ENCODE data around the gene KRT15.
A peak's percentile ranks its signal among the peaks of the same experiment; 100 is the strongest.

The KRT15 gene

DNA sequence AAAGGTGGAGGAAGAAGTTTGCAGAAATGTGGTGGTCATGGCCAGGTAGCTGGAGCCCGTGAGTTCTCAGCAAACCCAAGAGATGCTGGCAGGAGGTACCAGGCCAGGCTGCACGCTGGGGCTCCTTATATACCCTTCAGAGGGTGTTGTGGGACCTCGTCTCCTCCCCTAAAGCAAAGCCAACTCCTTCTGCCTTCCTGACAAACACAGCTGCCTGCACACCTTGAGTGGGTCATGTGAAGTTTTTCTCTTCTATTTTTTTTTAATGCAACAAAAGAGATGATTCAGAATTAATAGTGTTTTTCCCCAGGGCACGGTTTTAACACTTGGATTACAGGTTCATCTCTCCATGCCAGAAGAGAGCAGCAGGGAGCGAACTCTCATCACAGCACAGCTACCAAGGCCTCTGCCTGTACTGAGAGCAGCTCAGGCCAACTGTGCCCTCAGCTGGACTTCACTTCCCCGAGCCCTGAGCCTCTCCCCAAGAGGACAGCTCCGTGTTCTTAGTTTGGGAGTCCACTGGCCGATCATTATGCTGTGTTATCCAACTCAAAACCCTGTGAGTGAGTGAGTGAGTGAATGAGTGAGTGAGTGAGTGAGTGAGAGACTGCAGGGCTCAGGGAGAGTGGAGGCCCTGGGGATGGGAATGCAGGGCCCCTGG is at the start of gene KRT15:
TSS of gene KRT15 (minus strand) at position 102 of the 661 bp plus-strand sequence. CDS start at position 39, 63 bp downstream.
- no peak for DNase-seq (ENCODE audit: extremely low read depth in 1 of 2, low read depth in 1 of 2)

DNA sequence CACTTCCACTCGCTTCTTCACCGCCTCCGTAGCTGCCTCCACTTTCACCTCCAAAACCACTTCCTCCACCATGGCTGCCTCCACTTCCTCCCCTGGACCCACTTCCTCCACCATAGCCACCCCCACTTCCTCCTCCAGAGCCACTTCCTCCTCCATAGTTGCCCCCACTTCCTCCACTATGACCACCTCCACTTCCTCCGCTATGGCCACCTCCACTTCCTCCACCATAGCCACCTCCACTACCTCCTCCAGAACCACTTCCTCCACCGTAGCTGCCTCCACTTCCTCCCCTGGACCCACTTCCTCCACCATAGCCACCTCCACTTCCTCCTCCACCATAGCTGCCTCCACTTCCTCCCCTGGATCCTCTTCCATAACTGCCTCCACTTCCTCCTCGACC is 48.6 kb upstream of the KRT15 start:
- no peak for DNase-seq (ENCODE audit: extremely low read depth in 1 of 2, low read depth in 1 of 2)

DNA sequence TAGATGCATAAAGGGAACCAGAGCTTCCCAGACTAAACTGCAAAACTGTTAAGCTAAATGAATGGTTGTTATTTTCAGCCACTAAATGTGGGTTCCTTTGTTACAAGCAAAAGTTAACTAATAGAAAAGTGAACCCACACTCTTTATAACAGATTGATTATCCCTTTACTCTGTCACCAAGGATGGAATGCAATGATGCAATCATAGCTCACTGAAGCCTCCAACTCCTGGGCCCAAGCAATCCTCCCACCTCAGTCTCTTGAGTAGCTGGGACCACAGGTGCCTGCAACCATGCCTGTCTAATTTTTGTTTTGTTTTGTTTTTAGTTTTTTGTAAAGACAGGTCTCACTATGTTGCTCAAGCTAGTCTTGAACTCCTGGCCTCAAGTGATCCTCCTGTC is 46.6 kb upstream of the KRT15 start:
- DNase-seq (ENCODE audit: extremely low read depth in 1 of 2, low read depth in 1 of 2) = no peak

DNA sequence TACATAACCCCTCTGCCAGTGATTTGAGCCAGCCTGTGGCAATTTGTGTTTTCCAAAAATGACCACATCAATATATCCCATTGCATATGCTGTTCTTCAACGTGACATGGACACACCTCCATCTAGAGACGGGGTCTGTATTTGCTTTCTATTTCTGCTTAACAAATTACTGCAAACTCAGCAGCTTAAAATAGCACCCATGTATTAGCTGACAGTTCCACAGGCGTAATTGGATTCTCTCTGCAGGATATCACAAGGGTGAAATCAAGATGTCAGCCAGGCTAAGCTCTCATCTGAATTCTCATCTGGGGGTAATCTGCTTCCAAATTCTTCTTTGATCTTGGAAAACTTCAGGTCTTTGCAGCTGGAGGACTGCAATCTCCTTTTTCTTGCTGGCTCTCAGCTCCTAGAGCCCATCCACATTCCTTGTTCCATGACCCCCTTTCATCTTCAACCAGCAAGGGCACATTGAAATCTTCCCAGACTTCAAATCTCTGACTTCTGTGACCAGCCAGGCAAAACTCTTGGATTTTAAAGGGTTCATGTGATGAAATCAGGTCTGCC is 45.0 kb upstream of the KRT15 start:
- no peak for DNase-seq (ENCODE audit: extremely low read depth in 1 of 2, low read depth in 1 of 2)

DNA sequence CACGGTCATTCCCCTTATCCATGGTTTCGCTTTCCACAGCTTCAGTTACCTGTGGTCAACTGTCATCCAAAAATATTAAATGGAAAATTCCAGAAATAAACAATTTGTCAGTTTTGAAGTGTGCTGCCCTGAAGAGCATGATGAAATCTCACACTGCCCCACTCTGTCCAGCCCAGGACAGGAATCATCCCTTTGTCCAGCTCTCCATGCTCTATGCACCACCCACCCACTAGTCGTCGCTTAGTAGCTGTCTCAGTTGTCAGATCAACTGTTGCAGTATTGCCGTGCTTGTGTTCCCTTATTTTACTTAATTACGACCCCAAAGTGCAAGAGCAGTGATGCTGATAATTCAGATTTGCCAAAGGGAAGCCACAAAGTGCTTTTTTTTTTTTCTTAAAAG is 42.9 kb upstream of the KRT15 start:
- DNase-seq (ENCODE audit: extremely low read depth in 1 of 2, low read depth in 1 of 2) = no peak

DNA sequence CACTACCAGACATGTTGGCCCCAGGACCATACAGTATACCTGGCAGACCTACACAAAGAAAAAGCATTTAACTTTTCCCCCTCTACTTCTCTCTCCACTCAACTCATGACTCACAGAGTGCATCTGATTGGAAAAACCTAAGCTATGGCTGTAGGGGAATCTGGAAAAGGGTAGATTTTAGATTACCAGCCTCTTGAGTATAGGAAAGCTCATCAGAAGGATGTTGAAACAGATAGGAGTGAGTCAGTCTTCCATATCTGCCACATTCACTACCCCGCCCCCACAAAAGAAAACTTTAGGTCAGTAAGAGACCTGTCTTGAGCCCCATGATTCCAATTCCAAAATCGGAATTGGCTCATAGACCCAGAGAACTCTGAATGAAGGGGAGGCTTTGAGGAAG is 40.9 kb upstream of the KRT15 start:
- no peak for DNase-seq (ENCODE audit: extremely low read depth in 1 of 2, low read depth in 1 of 2)

DNA sequence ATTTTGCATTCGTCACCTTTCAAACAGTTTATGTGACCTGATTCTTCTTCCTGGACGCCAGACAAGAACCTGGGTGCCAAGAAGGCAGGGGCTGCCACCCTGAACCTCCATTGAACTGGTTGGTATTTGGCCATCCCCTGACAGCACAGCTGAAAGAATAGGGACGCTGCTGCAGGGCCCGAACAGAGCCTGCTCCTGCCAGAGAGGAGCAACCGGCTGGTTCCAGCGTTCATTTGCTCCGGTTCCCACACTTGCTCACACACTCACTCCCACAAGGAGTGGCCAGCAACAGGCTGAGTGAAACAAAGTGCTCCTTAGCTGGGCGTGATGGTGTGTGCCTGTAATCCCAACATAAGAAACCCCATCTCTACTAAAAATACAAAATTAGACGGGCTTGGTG is 38.2 kb upstream of the KRT15 start:
- no peak for DNase-seq (ENCODE audit: extremely low read depth in 1 of 2, low read depth in 1 of 2)

DNA sequence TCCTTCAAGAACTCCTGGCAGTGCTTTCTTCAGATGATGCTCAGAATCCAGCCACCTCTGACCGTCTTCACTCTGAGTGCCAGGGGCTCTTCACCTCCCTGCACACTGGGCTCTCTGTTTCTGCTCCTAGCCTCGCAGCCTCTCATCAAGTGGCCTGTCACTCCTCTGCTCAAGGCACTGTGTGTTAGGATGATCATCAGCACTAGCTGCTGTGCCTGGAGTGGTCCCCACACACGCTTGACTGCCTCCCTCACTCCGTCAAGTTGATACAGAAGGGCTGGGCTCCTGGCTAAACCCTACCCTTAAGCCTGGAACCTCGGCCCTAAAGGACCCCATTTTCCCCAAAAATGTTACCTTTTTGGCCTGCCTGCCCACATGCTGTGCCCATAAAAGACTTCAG is 37.6 kb upstream of the KRT15 start:
- DNase-seq (ENCODE audit: extremely low read depth in 1 of 2, low read depth in 1 of 2) = no peak

DNA sequence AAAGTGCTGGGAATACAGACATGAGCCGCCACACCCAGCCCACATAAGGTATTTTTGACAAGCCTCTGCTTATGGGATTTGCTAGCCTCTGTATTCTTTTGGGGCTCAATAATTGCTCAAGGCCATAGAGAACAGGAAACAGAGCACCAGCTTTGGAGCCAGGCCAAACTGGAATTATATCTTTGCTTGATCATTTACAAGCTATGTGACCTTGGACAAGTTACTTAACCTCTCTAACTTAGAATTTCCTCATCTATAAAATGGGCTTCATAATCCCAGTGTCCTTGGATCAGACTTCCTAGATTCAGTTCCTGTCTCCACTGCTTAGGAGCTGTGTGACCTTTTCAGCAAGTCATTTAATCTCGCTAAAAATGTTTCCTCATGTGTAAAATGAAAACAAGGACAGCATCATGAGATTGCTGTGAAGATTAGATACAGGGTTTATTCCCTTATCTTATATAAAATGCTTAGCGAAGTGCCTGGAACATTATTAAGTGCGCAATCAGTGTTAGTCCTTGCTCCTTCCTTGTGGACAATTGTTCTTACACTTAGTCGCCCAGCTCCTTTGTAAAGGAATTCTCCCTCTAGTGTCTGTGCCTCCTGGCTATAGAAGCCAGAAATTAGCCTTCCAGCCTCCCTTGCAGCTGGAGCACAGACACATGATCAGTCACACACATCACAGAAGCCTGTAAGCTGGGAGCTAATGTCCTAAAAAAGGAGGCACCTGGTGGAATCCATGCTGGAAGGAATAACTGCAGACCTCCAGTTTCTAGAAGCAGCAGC is 36.6 kb upstream of the KRT15 start:
- DNase-seq (ENCODE audit: extremely low read depth in 1 of 2, low read depth in 1 of 2) = no peak

DNA sequence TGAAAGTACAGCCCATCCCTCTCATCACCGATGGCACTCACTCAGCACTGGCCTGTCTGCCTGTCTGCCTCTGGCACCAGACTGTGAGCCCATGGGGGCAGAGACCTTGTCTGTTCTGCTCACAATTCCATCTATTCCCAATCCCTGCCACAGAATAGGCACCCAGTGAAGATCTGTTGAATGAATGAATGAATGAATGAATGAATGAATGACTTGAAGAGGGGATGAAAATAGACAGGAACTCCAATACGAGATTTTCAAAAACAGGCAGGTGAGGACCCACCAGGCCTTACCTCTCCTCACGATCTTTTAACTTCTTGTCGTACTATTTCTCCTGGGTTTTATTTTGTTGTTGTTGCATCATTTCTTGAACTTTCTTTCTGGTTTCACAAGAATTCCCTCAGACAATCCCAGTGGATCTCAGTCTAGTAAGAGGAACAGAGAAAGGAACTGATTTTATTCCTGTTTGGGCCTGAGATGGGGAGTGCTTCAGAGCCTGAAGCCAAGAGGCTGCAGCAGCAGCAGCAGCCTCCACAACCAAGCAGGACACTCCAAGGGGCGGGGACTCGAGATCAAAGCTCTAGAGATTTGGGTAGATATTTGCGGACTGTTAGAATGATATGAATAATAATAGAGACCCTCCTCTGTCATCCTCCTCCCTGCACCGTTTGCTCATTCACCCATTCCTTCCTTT is 35.4 kb upstream of the KRT15 start:
- DNase-seq (ENCODE audit: extremely low read depth in 1 of 2, low read depth in 1 of 2) = no peak

DNA sequence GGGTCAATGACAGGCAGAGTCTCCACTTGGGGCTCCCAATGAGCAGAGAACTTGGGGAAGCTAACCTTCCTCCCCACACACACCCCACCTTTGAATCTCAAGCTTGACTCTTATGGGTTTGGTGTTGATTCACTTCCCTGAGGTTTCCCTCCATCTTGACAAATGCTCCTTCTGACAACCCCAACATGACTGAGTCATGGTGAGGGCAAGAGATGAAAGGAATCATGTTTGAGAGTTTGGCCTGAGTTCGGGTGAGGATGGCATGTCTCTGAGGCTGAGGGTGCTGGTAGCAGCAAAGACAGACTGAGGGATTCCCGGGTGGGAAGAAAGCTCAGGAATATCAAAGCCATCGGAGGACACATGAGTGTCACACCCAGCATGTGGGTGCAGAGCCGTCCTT is 34.5 kb upstream of the KRT15 start:
- DNase-seq (ENCODE audit: extremely low read depth in 1 of 2, low read depth in 1 of 2) = no peak

DNA sequence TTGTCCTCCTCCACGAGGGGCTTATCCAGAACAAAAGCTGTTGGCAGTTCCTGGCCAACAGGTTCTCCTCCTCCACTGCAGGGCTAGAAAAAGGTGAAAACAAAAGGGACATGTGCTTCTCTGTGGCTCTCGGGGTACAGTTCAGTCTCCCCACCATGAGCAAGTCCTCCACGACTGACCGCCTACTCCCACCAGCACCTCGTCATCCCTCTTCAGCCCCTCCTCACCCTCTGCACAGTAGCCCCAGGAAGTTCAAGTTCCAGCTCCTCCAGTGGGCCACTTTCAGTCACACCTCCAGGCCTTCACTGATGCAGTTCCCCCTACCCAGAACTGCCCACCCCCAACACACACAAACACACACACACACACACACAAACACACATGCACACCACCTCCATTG is 33.8 kb upstream of the KRT15 start:
- DNase-seq (ENCODE audit: extremely low read depth in 1 of 2, low read depth in 1 of 2) = no peak

DNA sequence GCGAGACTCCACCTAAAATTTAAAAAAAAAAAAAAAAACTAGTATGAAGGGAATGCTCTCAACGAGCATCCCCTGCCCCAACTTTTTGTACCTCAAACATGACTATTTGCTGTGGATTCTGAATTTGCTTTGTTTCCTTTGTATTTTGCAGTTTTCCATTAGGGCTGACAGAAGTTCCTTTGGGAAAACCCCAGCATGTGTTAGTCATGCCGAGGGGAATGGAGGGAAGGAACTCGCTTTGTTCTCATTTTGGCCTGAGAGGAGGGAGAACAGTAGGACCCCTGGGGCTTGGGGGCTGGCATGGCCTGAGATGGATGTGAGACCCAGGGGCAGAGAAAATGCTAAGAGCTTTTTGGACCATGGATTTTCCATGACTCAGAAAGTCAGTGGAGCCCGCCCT is 32.7 kb upstream of the KRT15 start:
- no peak for DNase-seq (ENCODE audit: extremely low read depth in 1 of 2, low read depth in 1 of 2)

DNA sequence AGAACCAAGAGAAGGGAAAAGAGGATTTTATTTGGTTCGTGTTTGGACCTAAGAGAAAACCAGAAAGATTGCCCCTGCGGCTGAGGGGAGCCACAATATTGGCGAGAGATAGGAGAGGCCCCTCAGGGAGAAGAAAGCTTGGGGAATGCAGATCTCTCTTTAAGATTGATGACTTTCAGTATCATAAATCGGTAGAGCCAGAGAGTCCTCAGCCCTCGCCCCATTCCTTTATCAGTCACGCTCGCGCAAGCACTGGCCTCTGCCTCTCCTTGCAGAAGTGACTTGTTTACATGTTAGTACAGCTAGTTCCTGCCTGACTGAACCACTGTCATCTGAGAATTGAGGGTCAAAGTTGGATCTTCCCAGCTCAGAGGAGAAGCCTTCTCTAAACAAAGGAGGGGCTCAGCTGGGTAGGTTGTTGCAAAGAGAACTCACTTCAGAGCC is 30.9 kb upstream of the KRT15 start:
- no peak for DNase-seq (ENCODE audit: extremely low read depth in 1 of 2, low read depth in 1 of 2)

DNA sequence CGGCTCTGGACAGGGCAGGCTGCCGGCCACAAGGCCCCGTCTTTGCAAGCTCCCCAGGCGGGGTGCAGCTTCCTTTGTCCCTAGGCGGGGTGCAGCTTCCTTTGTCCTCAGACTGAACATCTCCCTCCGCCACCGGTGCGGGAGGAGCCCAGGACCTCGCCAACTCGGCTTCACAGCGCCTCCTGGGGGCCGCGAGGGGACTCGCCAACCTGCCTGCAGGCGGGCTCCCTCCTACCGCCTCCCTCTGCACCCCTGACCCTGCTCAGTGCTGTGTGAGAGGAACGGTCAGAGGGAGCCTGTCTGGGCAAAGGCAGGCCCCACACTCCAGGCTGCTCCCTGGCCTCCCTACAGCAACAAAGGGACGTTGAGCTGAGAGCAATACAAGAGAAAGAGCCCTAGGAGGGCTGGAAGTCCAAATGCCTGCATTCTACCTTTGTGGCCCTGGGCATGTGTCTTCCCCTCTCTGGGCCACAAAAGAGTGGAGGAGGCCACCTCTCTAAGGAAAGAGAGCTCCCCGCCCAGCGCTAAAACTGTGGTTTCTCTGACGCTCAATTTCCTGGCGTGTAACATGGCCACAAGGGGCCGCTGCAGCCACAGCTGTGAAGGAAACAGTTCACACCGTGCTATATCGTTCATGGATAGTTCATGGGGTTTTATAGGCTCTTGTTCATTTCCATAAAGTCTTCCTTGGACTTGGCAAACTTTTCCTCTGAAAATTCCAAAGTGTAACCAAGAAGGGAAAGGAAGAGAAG is 30.3 kb upstream of the KRT15 start:
- peak; percentile 40 to 73 for DNase-seq (ENCODE audit: extremely low read depth in 1 of 2, low read depth in 1 of 2)

DNA sequence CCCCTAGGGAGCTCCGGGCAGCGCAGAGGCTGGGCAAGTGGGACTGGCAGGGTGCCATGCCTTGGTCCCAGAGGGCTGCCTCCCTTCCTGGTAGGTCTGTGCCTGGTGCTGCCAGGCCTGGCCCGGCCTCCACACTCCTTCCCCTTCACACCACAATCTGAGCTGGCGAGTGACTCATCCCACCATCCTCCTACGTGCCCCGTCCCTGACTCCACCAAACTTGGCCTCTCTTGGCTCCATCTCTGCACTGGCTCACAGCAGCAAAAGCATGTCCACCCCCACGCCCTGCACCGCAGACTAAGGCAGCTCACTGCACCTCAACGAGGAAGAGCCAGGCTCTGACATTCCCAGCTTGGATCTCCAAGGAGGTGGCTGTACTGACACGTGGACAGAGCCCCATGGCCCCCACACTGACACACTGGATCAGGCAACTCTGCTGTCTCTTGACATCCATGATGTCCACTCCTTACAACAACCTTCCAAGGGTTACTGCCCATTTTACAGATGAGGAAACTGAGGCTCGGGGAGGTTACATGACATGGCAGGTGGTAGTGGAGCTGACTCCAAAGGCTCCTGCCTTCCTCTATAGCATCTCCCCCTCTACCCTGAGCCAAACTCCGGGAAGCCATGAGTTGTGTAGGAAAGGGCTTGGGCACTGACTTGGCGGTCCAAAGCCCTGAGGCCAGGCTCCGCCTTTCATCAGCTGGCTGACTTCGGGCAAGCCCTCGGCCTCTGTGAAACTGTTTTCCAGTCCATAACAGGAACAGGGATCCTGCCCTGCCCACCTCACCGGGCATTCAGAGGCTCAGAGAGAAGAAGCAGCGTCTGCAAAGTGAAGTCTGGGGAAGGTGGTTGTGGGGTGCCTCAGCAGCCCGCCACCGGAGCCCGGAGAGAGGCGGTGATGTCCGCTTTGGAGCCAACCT is 29.5 kb upstream of the KRT15 start:
- peak; percentile 37 to 85 for DNase-seq (ENCODE audit: extremely low read depth in 1 of 2, low read depth in 1 of 2)

DNA sequence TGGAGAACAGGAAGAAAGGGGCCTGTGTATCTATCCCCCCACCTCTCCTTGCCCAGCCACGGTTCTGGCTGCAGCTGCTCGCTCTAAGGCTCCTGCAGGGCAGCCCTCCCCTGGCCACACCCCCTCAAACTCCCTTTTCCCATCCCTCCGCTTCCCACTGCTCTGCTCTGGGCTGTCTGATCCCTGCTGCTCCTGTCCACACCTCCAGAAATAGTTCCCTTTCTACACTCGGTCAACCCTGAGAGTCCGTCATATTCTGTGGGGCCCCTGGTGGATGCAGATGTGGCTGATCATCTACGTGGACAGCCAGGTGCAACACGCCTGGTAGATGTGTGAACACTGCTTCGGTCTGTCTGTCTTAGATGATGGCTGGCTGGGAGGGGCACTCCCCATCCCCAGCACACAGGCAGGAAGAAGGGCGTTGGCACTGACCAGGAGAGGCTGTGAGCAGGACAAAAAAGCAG is 28.7 kb upstream of the KRT15 start:
- DNase-seq (ENCODE audit: extremely low read depth in 1 of 2, low read depth in 1 of 2) = no peak

DNA sequence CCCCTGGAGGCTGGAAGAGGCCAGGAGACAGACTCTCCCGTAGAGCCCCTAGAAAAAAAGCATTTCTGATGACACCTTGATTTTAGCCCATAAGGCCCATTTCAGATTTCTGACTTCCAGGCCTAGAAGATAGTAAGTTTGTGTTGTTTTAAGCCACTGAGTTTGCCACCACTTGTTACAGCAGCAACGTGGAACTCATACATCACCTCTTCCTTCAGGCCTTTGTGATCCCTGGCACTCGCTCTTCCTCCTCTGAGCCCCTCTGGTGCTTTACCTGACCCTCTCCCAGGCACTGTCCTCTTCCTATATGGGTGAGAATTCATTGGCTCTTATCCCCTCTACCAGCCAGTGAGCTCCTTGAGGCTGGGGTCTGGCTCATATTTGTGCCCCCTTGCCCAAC is 28.1 kb upstream of the KRT15 start:
- no peak for DNase-seq (ENCODE audit: extremely low read depth in 1 of 2, low read depth in 1 of 2)

DNA sequence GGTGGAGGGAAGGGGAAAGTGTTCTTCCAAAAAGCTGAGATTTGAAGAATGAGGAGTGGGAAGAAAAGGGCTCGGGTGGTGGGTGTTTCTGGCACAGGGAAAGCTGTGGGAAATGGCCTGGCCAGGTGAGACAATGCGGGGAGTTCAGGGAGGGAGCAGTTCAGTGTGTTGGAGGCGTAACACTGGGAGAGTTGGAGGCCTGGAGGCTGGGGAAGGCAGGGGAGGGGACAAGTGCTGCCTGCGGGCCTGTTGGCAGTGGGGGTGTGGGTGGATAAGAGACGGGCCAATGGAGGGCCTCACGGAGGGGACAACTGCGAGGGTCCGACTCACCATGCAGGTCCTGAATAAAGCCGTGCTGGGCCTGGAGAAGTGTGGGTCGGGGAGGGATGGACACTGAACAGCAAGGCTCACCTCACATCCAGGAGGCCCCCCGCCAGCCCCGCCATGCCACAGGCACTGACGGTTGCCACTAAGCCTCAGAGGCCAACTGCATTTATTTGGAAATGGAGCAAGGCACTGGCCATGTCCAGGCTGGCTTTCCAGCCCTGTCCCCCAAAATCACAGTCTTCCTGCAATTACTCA is 27.2 kb upstream of the KRT15 start:
- DNase-seq (ENCODE audit: extremely low read depth in 1 of 2, low read depth in 1 of 2) = no peak
